K562 (cell line): ENCODE results near the gene WDR83. TPM values are rescaled to one million over a fixed set of nuclear protein-coding genes. Genes with fewer than 3 reads are reported as not detected.

ENCODE experiments used
- DACH1 ChIP-seq: fragments of 450-650 bp; IDR thresholded peaks from 2 replicates; pipeline ENCODE4 v1.6.1; 2018; ENCODE audit not compliant: partially characterized antibody
- GTF3C2 ChIP-seq: IDR thresholded peaks from 3 replicates; pipeline ENCODE4 v1.6.1; 2011; ENCODE audit warnings: borderline replicate concordance, mild to moderate bottlenecking, moderate library complexity; ENCODE audit not compliant: insufficient read length; ENCODE audit errors: extremely low read depth
- HES1 ChIP-seq: fragments of 450-650 bp; IDR thresholded peaks from 2 replicates; pipeline ENCODE4 v1.6.1; 2016; ENCODE audit warnings: low read depth, mild to moderate bottlenecking, moderate library complexity
- HIVEP1 ChIP-seq: fragments of 250-450 bp; sonication (Bioruptor Pico); IDR thresholded peaks from 2 replicates; pipeline ENCODE4 v1.4.0; 2020; ENCODE audit warnings: mild to moderate bottlenecking
- MTA1 ChIP-seq: fragments of 450-650 bp; IDR thresholded peaks from 2 replicates; pipeline ENCODE4 v1.6.1; 2017; ENCODE audit warnings: borderline replicate concordance
- RAD21 ChIP-seq, 2 experiments: fragments of 250-450 bp in 1 of 2; fragments of 450-650 bp in 1 of 2; sonication (Bioruptor Pico) in 1 of 2; formaldehyde crosslinking in 1 of 2; IDR thresholded peaks in 1 of 2; conservative IDR thresholded peaks in 1 of 2; 2 replicates each; pipeline versions ENCODE4 v1.4.0 to v1.8.0; 2020 to 2022; ENCODE audit warnings: mild to moderate bottlenecking in 2 of 2, moderate library complexity in 1 of 2
- RBBP5 ChIP-seq: fragments of 200-600 bp; sonication (generic); IDR thresholded peaks from 2 replicates; pipeline ENCODE4 v1.6.1; 2012; ENCODE audit warnings: borderline replicate concordance, mild to moderate bottlenecking, low read length, control low read depth, inconsistent platforms; ENCODE audit not compliant: insufficient read depth, poor library complexity, severe bottlenecking
- SRSF9 ChIP-seq: fragments of 200-400 bp; formaldehyde crosslinking; IDR thresholded peaks from 2 replicates; pipeline ENCODE4 v1.6.1; 2017; ENCODE audit warnings: low read depth, low read length, borderline replicate concordance
- TCF7 ChIP-seq: sonication (generic); IDR thresholded peaks from 2 replicates; pipeline ENCODE4 v1.6.1; 2016; ENCODE audit warnings: antibody characterized with exemption, borderline replicate concordance
- TFAP4 ChIP-seq: sonication (generic); formaldehyde crosslinking; IDR thresholded peaks from 2 replicates; pipeline ENCODE4 v1.8.0; 2022; ENCODE audit warnings: missing genetic modification reagents, mild to moderate bottlenecking, moderate library complexity, borderline replicate concordance
- THRAP3 ChIP-seq: fragments of 450-650 bp; IDR thresholded peaks from 2 replicates; pipeline ENCODE4 v1.6.1; 2016; ENCODE audit warnings: mild to moderate bottlenecking, inconsistent platforms, borderline replicate concordance
- ZBTB12 ChIP-seq: fragments of 250-450 bp; sonication (Bioruptor Pico); IDR thresholded peaks from 2 replicates; pipeline ENCODE4 v1.4.0; 2020
- ZNF24 ChIP-seq: fragments of 450-650 bp; IDR thresholded peaks from 2 replicates; pipeline ENCODE4 v1.6.1; 2016
- polyA plus RNA-seq, 8 experiments: library from polyadenylated mRNA; depleted of rRNA in 4 of 8; stranded (reverse) in 5 of 8; unstranded in 3 of 8; fragments of >200 nt; fragmentation: Nextera tagmentation in 2 of 8; fragmentation: Illumina TruSeq in 1 of 8; extraction: Ambion mirVana in 2 of 8; extraction: Trizol in 1 of 8; gene quantifications; 2 replicates each; pipeline versions ENCODE4 v1.2.1 to v1.2.3, GENCODE V29; 2011 to 2014; ENCODE audit warnings: inconsistent platforms in 1 of 8, missing spikeins in 1 of 8
- total RNA-seq, 7 experiments: library from RNA; depleted of rRNA in 6 of 7; stranded (reverse); fragments of >200 nt in 6 of 7; fragmentation: Illumina TruSeq in 2 of 7; extraction: Trizol in 2 of 7; gene quantifications; 2 replicates each; pipeline versions ENCODE4 v1.2.1 to v1.2.3, GENCODE V29; 2011 to 2021; ENCODE audit warnings: low replicate concordance in 1 of 7

WDR83 gene
- total and polyA plus RNA-seq, 9 of the 15 experiments (the other 6 are each of a cell fraction or from before 2014, with no cell fraction given) = 0.52 to 21.3 (median 4.2) TPM

GRCh38 chr19:12696366-12697335 lies 30.0 kb downstream of the WDR83 start, which contains the start of gene FBXW9 (continued):
- TF ChIP-seq GTF3C2 = peak; percentile 33
- TF ChIP-seq TFAP4 (CRISPR knock-in tag) = peak; percentile 64; the same call in 1 of the 2 replicates
- TF ChIP-seq SRSF9 = no peak
- no peak for TF ChIP-seq HIVEP1 (CRISPR knock-in tag)
- no peak for TF ChIP-seq DACH1
- no peak for TF ChIP-seq TCF7
- TF ChIP-seq RBBP5 = peak; percentile 89
- TF ChIP-seq ZNF24 = no peak
- TF ChIP-seq MTA1 = peak; percentile 98
- peak; percentile 94 for TF ChIP-seq ZBTB12
- TF ChIP-seq RAD21 (CRISPR knock-in tag; conservative IDR thresholded peaks at IDR 0.05 in 1 of 2, IDR thresholded peaks at IDR 0.05 in 1 of 2) = no peak
- no peak for TF ChIP-seq THRAP3
- no peak for TF ChIP-seq HES1
